ENCODE measurements around the gene BEGAIN.

GRCh38 chr14:100541621-100542560 is 45.3 kb downstream of the BEGAIN start:
- TF ChIP-seq CTCF (IDR thresholded peaks at IDR 0.05) (no peak), RAD21 (conservative IDR thresholded peaks at IDR 0.05 in 1 of 2, IDR thresholded peaks at IDR 0.05 in 1 of 2) (no peak)

All from A549 (cell line).